T1000 (cell line): Measurements from ENCODE around the gene SLC25A47.
"Not testable (repeated sequence)": the region's sequence is repeated elsewhere in the genome, so short reads cannot be mapped to it uniquely, and the experiment has no call there.

Source experiments
- DNase-seq: peaks from one replicate; lab custom pipeline; 2025; ENCODE audit warnings: mixed read lengths; lab: John Stamatoyannopoulos, UW

The SLC25A47 gene

GRCh38 chr14:100289916-100290606 is 33.1 kb upstream of the SLC25A47 start:
- no peak for DNase-seq

GRCh38 chr14:100290607-100291304 is 32.4 kb upstream of the SLC25A47 start:
- DNase-seq = no peak

- no peak for DNase-seq
Observed at GRCh38 chr14:100291305-100292075, 31.6 kb upstream of the SLC25A47 start.

- DNase-seq = no peak
Observed at GRCh38 chr14:100292301-100292775, 30.8 kb upstream of the SLC25A47 start.

- no peak for DNase-seq
Observed at GRCh38 chr14:100292776-100293461, 30.2 kb upstream of the SLC25A47 start.

- no peak for DNase-seq
Observed at GRCh38 chr14:100293497-100294212, 29.5 kb upstream of the SLC25A47 start.

- DNase-seq = no peak
Observed at GRCh38 chr14:100294213-100294962, 28.8 kb upstream of the SLC25A47 start.

- DNase-seq = no peak
Observed at GRCh38 chr14:100294963-100295330, 28.2 kb upstream of the SLC25A47 start.

GRCh38 chr14:100295376-100296105 is 27.6 kb upstream of the SLC25A47 start:
- DNase-seq = no peak

GRCh38 chr14:100296106-100296651 is 27.0 kb upstream of the SLC25A47 start:
- no peak for DNase-seq

- not testable (repeated sequence) for DNase-seq
Observed at GRCh38 chr14:100296729-100297128, 26.4 kb upstream of the SLC25A47 start.

- no peak for DNase-seq
Observed at GRCh38 chr14:100297320-100298300, 25.5 kb upstream of the SLC25A47 start.

GRCh38 chr14:100298551-100299237 is 24.4 kb upstream of the SLC25A47 start:
- DNase-seq = no peak

- DNase-seq = no peak
Observed at GRCh38 chr14:100299238-100299560, 23.9 kb upstream of the SLC25A47 start.

GRCh38 chr14:100302616-100303015 is 20.5 kb upstream of the SLC25A47 start:
- DNase-seq = no peak

GRCh38 chr14:100303179-100303578 is 20.0 kb upstream of the SLC25A47 start:
- DNase-seq = no peak

GRCh38 chr14:100303925-100304324 is 19.2 kb upstream of the SLC25A47 start:
- no peak for DNase-seq

GRCh38 chr14:100304825-100305323 is 18.3 kb upstream of the SLC25A47 start:
- no peak for DNase-seq
